WERI-Rb-1 (cell line): ENCODE data around the gene NRTN.

Source experiments
- DNase-seq: peaks from one replicate; pipeline ENCODE4 v3.0.0-alpha.2; 2020
- H3K27ac ChIP-seq: fragments of 250-450 bp; sonication (Bioruptor Pico); 2 replicates; pipeline ENCODE4 v1.5.1; 2020; ENCODE audit warnings: mild to moderate bottlenecking, moderate library complexity
- H3K27me3 ChIP-seq: fragments of 250-450 bp; sonication (Bioruptor Pico); 2 replicates; pipeline ENCODE4 v1.5.1; 2021; ENCODE audit warnings: mild to moderate bottlenecking, low read depth, moderate library complexity; ENCODE audit not compliant: insufficient read depth, severe bottlenecking
- H3K36me3 ChIP-seq: fragments of 250-450 bp; sonication (Bioruptor Pico); 2 replicates; pipeline ENCODE4 v1.5.1; 2020; ENCODE audit warnings: mild to moderate bottlenecking, moderate library complexity
- H3K4me3 ChIP-seq: 2 replicates; pipeline ENCODE4 v1.5.1; 2011; ENCODE audit warnings: low read depth, mild to moderate bottlenecking, control low read depth, low read length
- H3K9me3 ChIP-seq: fragments of 250-450 bp; sonication (Bioruptor Pico); 2 replicates; pipeline ENCODE4 v1.5.1; 2021; ENCODE audit warnings: mild to moderate bottlenecking, moderate library complexity; ENCODE audit not compliant: severe bottlenecking
- TF ChIP-seq, protein P1 (sequence below): IDR thresholded peaks from 2 replicates; pipeline ENCODE4 v1.5.1; 2011; ENCODE audit warnings: low read depth, mild to moderate bottlenecking, control low read depth, inconsistent platforms, low read length

The NRTN gene

DNA sequence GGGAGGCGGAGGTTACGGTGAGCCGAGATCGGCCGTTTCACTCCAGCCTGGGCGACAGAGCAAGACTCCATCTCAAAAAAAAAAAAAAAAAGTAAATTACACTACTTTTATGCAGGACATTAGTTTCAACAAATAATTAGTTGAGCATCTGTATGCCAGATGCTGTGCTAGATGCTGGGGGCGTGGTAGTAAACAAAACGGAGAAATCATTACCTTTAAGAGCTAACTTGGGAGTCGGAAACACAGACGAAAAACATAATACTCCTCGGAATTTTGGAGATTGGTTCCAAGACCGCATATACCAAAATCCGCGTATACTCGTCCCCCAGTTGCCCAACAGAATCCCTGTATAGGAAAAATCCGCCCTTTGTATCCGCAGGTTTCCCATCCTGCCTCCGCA, 12.6 kb upstream of the NRTN start:
- no peaks in the 10 kb centered on the region for H3K27me3 ChIP-seq
- TF ChIP-seq, protein P1, sequence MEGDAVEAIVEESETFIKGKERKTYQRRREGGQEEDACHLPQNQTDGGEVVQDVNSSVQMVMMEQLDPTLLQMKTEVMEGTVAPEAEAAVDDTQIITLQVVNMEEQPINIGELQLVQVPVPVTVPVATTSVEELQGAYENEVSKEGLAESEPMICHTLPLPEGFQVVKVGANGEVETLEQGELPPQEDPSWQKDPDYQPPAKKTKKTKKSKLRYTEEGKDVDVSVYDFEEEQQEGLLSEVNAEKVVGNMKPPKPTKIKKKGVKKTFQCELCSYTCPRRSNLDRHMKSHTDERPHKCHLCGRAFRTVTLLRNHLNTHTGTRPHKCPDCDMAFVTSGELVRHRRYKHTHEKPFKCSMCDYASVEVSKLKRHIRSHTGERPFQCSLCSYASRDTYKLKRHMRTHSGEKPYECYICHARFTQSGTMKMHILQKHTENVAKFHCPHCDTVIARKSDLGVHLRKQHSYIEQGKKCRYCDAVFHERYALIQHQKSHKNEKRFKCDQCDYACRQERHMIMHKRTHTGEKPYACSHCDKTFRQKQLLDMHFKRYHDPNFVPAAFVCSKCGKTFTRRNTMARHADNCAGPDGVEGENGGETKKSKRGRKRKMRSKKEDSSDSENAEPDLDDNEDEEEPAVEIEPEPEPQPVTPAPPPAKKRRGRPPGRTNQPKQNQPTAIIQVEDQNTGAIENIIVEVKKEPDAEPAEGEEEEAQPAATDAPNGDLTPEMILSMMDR, result no peak
- H3K36me3 ChIP-seq, result peaks cover 34% of the 10 kb centered on the region
- no peak for DNase-seq
- no peak overlapping the region for H3K4me3 ChIP-seq
- H3K27ac ChIP-seq, result no peak overlapping the region
- no peaks in the 10 kb centered on the region for H3K9me3 ChIP-seq

DNA sequence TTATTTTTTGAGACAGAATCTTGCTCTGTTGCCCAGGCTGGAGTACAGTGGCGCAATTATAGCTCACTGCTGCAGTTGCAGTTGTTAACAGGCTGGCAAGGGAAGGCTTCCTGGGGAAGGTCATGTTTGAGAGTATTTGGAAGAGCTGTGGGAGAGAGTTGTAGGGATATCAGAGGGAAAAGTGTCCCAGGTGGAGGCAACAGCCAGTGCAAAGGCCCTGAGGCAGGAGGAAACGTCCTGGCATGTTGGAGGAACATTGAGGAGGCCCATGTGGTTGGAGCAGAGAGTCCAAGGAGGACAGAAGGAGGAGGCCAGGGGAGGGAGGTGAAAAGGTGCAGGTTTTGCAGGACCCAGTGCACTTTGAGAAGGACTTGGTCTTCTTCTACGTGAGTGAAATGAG, 11.7 kb upstream of the NRTN start:
- TF ChIP-seq, protein P1, result no peak
- H3K4me3 ChIP-seq, result no peak overlapping the region
- H3K36me3 ChIP-seq, result peaks cover 25% of the 10 kb centered on the region
- DNase-seq, result no peak
- H3K9me3 ChIP-seq, result no peaks in the 10 kb centered on the region
- H3K27me3 ChIP-seq, result no peaks in the 10 kb centered on the region
- no peak overlapping the region for H3K27ac ChIP-seq

DNA sequence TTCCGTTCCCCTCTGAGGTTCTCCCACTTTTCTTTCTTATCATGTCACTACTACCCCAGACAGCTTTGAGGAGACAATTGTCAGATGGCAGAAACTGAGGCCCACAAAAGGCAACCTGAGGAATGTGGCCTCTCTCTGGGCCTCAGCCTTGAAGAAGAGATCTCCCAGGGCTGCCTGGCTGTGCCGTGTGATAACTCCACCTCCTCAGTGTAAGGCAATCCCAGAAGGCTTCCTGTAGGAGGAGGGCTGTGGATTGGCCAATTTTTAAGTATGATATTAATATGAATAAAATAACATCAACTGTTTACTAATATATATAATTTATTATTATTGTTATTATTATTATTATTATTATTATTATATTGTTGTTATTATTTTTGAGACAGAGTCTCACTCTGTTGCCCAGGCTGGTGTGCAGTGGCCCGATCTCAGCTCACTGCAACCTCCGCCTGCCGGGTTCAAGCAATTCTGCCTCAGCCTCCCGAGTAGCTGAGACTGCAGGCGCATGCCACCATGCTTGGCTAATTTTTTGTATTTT, 9.4 kb upstream of the NRTN start:
- Histone ChIP-seq H3K27ac (no peak overlapping the region), H3K9me3 (no peaks in the 10 kb centered on the region)

DNA sequence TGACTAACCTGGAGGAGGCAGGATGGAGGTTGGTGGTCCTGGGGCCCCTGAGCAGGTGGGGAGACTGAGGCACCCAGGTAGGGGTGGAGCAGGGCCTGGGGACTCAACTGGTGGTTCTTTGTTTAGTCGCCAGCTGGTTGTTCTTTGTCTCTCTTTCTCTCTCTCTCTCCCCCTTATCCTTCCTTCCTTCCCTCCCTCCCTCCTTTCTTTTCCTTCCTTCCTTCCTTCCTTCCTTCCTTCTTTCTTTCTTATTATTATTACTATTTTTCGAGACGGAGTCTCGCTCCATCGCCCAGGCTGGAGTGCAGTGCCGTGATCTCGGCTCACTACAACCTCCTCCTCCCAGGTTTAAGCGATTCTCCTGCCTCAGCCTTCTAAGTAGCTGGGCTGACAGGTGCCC, 6.6 kb upstream of the NRTN start:
- DNase-seq, result no peak
- Histone ChIP-seq H3K9me3 (no peaks in the 10 kb centered on the region), H3K36me3 (no peaks in the 10 kb centered on the region), H3K27ac (no peak overlapping the region), H3K27me3 (no peaks in the 10 kb centered on the region), H3K4me3 (no peak overlapping the region)
- TF ChIP-seq, protein P1, result no peak

More for the DNA sequence above, 9.4 kb upstream of the NRTN start:
- TF ChIP-seq, protein P1, result no peak
- DNase-seq, result no peak
- Histone ChIP-seq H3K36me3 (peaks cover 3% of the 10 kb centered on the region), H3K27me3 (no peaks in the 10 kb centered on the region), H3K4me3 (no peak overlapping the region)

DNA sequence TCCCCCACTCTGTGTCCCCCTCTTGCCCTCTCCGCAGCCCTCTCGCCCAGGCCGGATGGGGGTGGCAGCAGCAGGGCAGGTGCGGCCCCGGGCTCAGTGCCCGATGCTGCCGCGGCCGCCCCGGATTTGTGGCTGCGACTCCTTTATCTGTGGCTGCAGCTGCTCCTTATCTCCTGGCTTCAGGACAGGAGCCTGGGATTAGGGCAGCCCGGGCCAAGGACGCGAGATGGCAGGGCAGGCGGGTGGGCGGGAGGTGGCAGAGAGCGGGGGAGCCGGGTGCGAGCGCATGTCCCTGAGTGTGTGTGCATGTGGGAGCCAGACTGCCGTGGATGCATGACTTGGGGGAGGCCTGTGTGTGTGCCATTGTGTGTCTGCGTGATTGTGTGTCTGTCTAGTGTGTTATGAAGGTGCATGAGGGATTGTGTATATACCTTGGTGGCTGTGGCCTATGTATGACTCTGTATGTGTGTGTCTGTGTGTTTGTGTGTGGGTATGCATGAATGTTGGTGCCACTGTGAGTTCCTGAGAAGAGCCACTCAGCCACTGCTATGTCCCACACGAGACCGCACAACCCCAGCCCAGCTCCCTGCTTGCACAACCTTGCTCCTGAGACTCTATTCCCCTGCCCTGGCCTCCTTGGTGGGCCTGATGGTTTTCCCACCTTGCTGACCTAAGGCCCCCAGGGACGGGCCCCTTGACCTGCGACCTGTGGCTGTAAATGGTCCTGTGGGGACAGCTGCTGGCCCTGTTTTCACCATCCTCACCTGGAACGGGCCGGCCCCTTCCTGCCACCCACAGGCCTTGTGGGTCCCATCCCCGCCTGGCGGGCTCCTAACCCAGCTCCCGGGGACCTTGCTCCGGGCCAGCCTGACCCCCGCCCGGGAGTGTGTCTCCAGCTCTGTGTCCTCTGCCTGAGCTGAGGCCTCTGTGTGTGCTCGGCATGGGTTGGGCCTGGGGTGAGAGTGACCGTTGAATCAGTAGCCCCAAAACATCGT, 5.3 kb upstream of the NRTN start:
- Histone ChIP-seq H3K9me3 (no peaks in the 10 kb centered on the region), H3K27ac (peak overlapping the region; percentile 65), H3K27me3 (no peaks in the 10 kb centered on the region), H3K4me3 (peak overlapping the region; percentile 7; the same call in 1 of the 2 replicates), H3K36me3 (no peaks in the 10 kb centered on the region)
- TF ChIP-seq, protein P1, result no peak
- DNase-seq, result peak; percentile 81
